COLO829 (cell line): Measurements from ENCODE around the gene TEP1.
"Not testable (repeated sequence)": the region's sequence is repeated elsewhere in the genome, so short reads cannot be mapped to it uniquely, and the experiment has no call there.

Source experiments
- DNase-seq: peaks from one replicate; pipeline ENCODE4 v3.0.0; 2012; ENCODE audit warnings: low spot score

The TEP1 gene

DNA sequence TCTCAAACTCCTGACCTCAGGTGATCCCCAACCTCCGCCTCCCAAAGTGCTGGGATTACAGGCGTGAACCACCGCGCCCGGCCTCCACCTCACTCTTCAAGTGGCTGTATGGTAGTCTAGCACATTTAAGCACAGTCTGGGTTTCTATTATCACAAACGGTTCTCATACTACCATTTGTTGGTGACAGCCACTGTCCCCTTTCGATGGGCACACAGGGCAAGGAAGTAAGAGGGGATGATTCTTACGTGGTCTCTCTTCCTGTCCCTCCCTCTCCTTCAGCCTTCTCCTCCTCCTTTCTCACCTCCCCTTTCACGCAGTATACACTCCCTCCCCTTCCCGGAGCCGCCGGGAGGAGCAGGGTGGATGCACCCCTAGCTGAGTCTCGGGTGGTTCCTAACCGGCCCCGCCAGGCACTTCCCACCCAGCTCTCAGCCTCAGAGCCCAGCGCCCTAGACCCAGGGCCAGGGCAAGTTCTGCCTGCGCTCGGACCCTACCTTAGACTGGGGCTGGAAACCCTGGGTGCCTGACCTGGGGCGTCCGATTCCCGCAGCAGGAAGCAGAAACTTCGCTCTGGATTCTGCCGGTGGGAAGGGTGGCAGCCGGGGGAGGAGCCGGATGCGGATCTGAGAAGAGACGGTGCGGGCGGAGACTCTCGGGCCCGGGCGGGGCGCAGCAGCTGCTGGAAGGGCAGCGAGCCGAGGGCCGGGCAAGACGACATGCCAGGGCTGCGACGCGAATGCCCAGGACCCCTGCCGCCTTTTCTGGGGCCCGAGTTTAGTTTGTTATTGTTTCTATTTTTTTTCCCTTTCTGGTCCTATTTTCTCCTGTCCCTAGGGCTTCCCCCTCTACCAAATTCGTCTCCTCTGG lies at the start of gene TEP1:
Gene TEP1, minus strand, starts transcription at position 626 of the 868 bp plus-strand sequence. CDS start 5,062 bp downstream, outside the sequence.
- peak; percentile 59 for DNase-seq

DNA sequence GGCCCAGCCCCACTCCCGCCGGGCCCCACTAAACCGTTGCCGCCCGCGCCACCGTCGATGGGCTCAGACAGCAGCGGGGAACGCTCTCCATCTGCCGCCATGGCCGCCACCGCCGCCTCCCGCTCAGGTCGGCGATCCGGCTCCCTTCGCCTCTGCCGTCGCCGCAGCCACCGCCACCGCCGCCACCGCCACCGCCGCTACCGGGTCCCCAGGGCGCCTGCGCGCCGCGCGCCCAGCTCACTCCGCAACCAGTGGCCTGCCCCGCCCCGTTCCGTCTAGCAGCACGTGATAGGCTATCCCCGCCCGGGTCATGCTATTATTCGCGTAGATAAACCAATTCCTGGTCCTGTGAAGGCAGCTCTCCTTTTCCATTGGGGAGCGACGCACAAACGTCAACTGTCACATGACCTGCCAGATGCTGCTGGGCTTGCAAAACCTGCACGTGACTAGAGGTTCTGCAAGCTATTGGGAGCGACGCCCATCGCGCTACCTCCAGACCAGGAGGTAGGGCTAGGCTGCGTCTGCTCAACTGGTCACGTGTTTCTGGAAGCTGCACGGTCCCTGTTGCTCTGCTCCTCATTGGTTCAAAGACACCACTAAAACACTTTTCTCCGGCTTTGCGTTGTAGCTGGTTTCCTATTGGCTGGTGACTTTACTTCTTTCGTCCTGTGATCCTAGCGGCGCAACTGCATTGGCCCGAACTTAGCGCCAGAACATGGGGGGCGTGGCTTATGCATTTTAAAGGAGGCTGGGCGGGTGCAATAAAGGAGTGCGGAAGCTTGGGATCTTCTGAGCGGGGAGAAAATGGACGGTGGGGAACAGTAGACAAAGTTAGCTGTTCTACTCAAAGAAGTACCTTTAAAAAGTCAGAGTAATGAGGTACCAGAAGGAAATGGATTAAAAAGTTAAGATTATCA lies 48.2 kb upstream of the TEP1 start, which contains the start of gene PIP4P1:
Gene PIP4P1, minus strand, starts transcription at position 210 of the 917 bp plus-strand sequence. Its CDS starts 109 bp downstream, at position 101.
- peak; percentile 95 for DNase-seq

DNA sequence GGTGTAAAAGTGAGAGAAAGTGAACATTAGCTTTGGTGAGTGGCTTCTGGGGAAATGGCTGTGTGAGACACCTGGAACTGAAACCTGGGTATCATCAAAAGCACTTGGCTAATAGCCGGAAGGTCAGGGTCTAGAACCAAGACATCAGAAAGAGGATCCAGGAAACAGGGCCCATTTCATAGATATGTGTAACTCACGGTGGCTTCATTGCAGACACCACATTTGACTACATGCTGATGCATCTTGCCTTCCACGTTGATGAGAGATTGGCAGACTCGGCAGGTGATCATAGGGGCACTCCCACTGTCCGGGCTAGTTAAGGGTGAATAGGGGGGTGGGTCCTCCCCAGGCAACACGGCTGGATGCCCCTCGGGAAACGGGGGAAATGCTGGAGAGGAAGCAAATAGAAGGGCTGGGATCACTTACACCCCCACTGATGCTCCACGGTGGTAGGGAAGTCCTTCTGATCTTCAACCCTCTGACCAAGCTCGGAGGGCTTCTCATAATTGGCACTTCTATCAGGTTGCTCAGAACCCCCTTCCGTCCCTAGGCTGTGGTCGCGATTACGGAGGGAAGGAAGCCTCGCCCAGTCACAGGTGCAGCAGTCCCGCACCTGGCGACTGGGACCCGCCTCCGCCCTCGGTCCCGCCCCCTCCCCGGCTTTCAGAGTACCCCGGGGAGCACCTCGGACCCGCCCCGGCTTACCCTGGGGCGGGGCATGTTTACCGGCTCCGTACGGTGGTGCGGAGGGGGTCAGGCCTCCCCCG lies 47.3 kb upstream of the TEP1 start:
- no peak for DNase-seq

DNA sequence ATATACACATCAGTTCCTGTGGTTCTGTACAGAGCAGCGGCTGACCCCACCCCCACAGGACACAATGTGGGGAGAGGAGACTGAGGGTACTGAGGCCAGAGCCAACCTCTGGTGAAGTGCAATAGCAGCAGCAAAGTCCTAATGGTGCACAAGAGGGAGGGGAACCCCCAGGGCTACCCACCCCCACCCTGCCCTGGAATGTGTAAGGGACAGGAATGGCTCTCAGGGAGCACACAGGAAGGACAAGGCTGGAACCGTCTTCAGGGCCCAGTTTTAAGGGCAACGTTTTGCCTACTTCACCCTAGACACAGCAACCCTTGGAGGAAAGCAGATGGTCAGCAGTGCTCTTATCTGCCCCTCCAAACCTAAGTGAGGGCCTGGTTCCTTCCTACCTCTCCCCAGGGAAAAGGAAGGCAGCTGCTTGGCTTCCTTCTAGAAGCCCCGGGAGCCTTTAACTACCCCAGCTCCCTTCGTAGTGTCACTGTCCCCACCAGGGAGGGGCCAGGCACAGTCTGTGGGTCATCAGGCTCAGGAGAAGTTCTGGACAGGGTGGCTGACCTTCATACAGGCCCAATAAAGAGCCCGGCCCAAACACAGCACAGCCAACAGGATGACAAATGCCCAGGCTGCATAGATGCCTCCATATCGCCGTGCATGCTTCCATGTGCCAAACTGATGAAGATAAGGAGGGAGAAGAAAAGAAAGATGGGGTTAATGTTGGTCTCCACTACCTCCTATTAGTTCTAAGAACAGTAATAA lies 44.9 kb upstream of the TEP1 start:
- no peak for DNase-seq

DNA sequence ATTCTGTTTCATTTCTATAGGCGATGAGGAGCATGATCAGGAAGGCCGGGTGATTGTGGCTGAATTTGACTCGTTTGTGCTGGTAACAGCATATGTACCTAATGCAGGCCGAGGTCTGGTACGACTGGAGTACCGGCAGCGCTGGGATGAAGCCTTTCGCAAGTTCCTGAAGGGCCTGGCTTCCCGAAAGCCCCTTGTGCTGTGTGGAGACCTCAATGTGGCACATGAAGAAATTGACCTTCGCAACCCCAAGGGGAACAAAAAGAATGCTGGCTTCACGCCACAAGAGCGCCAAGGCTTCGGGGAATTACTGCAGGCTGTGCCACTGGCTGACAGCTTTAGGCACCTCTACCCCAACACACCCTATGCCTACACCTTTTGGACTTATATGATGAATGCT lies 43.7 kb upstream of the TEP1 start:
- no peak for DNase-seq

DNA sequence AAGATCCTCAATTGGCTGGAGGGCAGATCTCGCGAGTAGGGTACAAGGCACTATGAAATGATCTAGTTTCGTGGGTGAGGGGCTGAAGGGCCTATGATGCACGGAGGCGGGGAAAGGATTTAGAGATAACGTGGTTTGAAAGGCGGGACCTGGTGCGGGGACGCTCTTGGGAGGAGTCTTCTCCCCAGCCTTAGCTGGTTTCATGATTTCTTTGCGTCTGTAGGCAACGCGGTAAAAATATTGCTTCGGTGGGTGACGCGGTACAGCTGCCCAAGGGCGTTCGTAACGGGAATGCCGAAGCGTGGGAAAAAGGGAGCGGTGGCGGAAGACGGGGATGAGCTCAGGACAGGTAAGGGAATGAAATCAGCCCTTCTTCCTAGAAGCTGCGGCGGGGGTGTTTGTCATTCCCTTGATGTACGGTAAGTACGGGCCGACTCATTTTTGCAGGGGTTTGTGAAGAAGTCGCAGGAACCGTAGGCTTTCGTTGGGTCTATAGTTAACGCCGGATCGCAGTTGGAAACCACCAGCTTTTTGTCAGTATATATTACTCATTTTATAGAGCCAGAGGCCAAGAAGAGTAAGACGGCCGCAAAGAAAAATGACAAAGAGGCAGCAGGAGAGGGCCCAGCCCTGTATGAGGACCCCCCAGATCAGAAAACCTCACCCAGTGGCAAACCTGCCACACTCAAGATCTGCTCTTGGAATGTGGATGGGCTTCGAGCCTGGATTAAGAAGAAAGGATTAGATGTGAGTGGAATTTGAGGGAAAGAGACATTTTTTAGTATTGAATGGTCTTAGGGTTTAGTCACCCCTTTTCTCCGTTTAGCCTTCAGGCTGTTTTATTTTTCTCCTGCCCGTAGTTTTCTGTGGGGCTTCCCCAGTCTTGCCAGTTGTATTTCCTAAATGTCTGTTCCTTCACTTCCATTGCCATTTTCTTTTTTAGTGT lies 42.3 kb upstream of the TEP1 start:
- DNase-seq, result peak; percentile 72

DNA sequence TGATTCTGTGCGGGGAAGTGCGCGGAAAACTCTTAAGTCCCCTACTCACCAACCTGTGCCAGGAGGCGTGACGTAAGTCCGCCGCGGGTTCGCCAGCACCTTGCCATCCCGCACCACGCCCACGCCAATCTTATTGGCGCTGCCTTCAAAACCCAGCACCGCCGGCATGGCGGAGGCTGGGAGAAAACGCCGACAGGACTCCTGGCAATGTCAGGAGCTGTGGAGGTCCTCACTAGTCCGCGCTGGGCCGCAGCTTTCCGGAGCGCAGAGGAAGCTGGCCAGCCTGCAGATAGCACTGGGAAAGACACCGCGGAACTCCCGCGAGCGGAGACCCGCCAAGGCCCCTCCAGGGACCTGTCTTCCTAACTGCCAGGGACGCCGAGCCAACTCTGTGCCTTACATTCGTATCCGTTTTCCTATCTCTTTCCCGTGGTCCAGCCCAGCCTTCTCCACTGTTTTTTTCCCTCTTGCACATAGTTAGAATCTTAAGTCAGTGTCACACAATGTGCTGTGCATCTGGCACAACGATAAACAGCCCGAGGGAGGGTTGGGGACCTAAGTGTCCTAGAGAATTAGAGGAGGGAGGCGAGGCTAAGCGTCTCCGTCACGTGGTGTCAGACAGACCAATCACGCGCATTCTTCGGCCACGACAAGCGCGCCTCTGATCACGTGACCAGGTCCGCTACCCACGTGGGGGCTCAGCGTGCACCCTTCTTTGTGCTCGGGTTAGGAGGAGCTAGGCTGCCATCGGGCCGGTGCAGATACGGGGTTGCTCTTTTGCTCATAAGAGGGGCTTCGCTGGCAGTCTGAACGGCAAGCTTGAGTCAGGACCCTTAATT lies 41.4 kb upstream of the TEP1 start, which contains the start of the genes APEX1 and OSGEP:
Gene APEX1, plus strand, starts transcription at position 711 of the 839 bp plus-strand sequence. CDS start 420 bp downstream, outside the sequence.
Gene OSGEP, minus strand, starts transcription at position 297 of the 839 bp plus-strand sequence. Its CDS starts 129 bp downstream, at position 168.
- DNase-seq, result peak; percentile 98

DNA sequence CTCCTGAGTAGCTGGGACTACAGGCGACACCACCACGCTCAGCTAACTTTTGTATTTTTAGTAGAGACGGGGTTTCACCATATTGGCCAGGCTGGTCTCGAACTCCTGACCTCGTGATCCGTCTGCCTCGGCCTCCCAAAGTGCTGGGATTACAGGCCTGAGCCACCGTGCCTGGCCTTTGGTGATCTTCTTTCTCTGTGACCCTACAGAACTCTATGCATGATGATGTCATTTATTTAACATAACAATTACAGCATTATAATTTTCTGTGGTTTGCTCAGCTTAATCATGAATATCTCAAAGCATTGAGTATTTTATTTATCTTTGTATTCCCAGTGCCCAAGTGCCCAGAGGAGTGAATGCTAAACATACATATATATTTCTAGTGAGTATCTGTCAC lies 39.5 kb upstream of the TEP1 start:
- DNase-seq, result not testable (repeated sequence)

DNA sequence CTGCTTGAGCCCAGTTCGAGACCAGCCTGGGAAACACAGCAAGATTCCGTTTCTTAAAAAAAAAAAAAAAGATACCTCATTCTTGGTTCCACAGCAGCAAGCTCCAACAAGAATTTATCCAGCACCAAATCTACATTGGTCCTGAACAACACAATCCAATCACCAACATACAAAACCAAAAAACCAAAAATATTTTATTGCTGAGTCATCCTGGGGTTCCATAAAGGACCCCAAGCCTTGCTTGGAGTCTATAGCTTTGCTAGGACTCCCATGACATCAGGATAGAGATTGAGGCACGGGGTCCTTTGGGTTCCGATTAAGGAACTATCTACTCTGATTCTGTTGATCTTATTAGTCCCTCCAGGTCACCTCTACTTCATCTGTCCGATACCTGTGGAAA lies 33.6 kb upstream of the TEP1 start:
- DNase-seq, result no peak

DNA sequence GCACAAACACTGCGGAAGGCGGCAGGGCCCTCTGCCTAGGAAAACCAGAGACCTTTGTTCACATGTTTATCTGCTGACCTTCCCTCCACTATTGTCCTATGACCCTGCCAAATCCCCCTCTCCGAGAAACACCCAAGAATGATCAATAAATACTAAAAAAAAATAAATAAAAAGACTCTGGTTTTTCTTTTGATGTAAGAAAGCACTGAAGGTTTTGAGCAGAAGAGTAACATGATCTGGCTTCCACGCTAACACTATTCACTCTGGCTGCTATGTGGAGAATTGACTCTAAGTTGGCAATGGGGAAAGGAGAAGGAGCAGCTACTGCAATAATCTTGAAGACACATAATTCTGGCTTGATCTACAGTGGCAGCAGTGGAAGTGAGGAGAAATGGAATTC lies 30.3 kb upstream of the TEP1 start:
- DNase-seq, result not testable (repeated sequence)

DNA sequence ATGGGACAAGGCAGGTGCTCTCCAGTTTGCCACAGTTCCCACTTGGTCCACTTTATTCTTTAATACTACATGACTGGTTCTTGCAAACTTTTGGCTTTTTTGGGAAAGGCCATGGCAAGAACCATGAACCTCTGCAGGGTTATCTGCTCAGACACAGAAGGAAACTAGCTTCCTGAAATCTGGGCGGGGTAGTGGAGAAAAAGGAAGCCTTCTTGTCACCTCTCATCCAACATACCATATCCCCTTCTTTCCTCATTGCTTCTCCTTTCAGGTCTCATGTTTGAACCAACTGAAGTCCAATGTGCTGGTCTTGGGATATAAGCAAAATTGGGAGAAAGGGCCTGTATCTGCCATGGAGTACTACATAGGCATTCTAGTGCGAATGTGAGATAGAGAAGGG lies 28.2 kb upstream of the TEP1 start:
- no peak for DNase-seq

DNA sequence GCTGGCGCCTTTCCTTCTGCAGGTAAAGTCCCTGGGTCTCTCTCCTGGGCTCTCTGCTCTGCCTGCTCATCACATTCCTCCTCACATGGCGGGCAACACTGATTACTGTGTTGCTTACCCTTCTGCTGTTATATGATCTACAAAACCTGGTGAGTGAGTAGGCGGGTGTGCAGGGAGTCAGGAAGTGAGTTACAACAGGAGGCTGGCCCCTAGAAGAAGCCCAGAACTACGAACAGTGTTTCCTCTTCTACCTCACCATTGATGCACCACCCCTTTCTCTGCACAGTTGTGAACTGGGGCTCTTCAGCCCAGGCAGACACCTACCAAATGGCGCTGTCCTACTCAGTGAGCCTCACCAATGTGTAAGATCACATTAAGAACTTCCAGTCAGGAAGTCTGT lies 27.6 kb upstream of the TEP1 start:
- no peak for DNase-seq

DNA sequence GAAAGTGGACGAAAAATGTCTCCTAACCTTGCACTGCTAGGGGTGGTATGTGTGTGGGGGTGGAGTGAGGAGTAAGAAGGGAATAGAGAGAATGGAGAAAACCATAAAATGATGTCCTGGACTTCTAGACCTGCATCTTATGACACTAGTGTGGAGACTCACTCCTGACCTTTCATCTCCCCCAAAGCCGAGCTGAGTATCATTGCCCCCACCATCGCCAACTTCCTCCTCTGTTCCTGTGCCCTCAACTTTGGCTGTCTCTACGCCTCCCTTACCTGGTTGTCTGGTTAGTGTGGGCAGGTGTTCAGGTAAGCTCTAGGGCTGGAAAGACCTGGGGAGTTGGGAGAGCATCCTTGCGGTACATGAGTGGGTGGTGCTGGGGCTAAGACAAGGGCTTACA lies 27.2 kb upstream of the TEP1 start:
- no peak for DNase-seq

DNA sequence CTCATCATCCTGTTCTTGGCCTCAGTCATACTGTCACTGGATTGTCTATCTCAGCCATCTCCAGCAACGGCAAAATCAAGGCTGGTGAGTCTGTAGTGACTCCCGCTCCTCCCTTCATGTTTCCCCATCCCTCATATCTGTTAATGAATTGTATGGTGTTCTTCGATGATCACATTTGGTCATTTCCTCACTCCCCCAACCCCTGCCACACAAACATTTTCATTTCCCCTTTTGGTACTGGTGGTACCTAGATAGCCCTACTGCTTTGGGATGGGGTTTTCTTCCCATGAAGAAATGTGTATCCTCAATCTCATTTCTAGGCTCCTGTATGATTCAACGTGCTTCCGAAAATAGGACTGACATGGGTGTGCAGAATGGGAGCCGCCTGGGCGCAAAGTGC lies 25.4 kb upstream of the TEP1 start:
- no peak for DNase-seq

DNA sequence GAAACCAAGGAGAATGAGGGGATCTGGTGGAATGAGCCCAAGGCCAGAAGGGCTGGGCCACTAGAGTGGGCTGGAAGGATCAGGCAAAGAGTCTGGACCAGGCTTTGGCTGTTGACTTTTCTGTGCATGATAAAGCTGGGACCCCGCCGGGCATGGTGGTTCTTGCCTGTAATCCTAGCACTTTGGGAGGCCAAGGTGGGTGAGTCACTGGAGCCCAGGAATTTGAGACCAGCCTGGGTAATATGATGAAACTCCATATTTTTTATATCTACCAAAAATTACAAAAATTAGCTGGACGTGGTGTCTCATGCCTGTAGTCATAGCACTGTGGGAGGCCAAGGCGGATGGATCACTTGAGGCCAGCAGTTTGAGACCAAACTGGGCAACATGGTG lies 23.1 kb upstream of the TEP1 start:
- DNase-seq, result no peak

DNA sequence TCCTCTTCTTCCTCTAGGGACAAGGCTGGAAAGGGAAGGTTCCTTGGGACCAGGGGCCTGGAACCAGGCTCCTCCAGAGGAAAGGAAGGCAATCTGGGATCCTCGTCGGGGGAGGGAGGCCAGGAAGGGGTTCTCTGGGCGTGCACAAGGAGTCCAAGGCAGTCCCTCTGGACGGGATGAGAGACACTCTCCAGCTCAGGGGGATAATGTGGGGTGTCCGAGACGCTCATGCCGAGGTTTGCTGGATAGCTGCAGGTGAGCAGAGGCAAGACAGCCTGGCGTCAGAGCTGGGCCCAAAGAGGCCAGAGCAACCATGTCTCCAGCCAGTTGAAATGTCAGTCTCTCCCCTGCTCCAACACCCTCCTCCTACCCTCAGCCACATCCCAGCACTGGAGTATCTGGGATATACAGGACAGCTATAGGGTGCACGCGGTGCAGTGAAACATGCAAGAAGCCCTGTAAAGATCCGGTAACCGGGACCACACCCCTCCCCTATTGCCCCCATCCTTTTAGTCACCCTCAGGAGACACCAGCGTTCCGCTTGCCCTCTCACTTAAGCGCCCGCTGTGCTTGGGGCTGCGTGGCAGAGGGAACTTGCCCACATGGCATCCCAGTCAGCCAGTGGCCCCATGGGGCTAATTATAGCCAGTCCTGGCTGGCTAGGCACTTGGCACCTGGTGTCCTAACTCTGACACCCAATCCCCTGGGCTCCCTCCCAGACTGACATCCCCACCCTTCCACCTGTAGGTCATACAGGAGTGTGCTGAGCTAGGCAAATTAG lies 22.5 kb upstream of the TEP1 start, which contains the start of gene KLHL33:
Gene KLHL33, minus strand, starts transcription at position 585 of the 781 bp plus-strand sequence. Its CDS starts 355 bp downstream, at position 230.
- DNase-seq, result no peak

DNA sequence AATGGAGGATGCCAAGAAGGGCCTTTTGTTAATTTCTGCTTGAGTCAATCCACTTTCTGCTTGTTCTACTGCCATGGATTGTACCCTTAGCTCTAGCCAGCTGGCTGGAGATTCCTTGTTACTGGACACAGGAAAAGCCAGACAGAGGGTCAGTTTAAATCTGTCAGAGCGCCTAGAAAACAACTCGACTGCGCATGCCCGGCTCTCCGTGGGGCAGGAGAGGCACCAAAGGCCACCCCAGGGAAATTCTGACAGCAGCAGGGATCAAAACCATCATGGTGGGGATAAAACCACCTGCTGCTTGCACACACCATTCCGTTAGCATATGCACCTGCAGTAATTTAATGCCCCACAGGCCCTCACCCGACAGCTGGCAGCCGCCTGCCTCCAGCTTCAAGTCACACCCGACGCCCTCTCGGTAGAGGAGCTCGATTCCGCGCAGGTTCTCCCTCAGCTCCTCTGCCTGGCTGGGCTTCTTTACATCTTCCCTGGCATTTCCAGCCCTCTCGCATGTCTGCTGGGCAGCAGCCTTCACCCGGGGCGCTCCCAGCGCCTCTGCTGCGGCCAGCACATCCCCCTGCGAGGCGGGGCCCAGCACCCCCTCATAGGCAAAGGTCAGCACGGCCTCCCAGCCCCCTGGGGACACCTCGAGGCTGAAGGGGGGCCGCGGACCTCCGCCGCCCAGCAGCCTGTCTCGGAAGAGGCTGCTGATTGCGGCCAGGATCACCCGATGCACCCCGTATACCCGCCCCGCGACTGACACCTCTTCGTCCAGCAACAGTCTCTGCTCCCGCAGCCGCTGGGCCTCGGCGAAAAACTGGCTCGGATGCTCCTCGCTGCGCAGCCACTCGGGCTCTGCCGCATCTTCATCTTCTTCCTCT lies 21.6 kb upstream of the TEP1 start:
- DNase-seq, result no peak
